ENCODE data around the gene FCHSD1. TPM values are rescaled to one million over a fixed set of nuclear protein-coding genes. Genes with fewer than 3 reads are reported as not detected.

Gene FCHSD1
- total and polyA plus RNA-seq, 2 of the 4 experiments (the other 2 are of a cell fraction): 33.2 to 62.1 TPM

- no TSS peak for BruUV-seq (replicated peaks)
- Histone ChIP-seq H3K4me3 (ENCODE audit: insufficient read depth, low read depth, low read length) (peak overlapping the region; percentile 97), H2AK9ac (replicated peaks; ENCODE audit: low read depth, low read length, poor library complexity) (peak overlapping the region; percentile 89), H3K4me2 (ENCODE audit: low read depth, low read length) (peak overlapping the region; percentile 100), H3K79me1 (ENCODE audit: low read depth in 1 of 2, low read length in 2 of 2) (peaks cover 30 to 47% of the 10 kb centered on the region in 2 experiments), H3K23ac (ENCODE audit: low read depth, low read length) (peak overlapping the region; percentile 95), H3K14ac (replicated peaks; ENCODE audit: low read depth, low read length) (peak overlapping the region; percentile 65), H3K27me3 (ENCODE audit: control insufficient read depth, insufficient read depth, low read length) (no peaks in the 10 kb centered on the region), H3K9me1 (ENCODE audit: insufficient read depth, low read length) (peaks cover 29% of the 10 kb centered on the region), H4K91ac (ENCODE audit: insufficient read depth, low read depth, low read length) (0 out of 2 replicates have a peak overlapping the region, but pooled peaks have one; percentile 77), H2BK120ac (ENCODE audit: low read depth, low read length) (no peak overlapping the region), H3K4ac (ENCODE audit: low read depth, low read length) (peak overlapping the region; percentile 75; the same call in 1 of the 2 replicates), H3K27ac (ENCODE audit: insufficient read depth, low read length) (no peak overlapping the region; the same call in 1 of the 2 replicates), H3K18ac (ENCODE audit: low read depth, low read length) (no peak overlapping the region), H2BK5ac (ENCODE audit: low read depth, low read length, poor library complexity, severe bottlenecking) (no peak overlapping the region), H3K9ac (ENCODE audit: low read depth, low read length) (peak overlapping the region; percentile 97), H2AK5ac (ENCODE audit: low read depth, low read length) (peak overlapping the region; percentile 83), H4K5ac (ENCODE audit: low read depth, low read length) (0 out of 2 replicates have a peak overlapping the region, but pooled peaks have one; percentile 7), H3K36me3 (ENCODE audit: control insufficient read depth, insufficient read depth, low read length) (peaks cover 8% of the 10 kb centered on the region), H3K9me3 (ENCODE audit: control insufficient read depth, insufficient read depth, low read length) (no peaks in the 10 kb centered on the region), H3K4me1 (ENCODE audit: control insufficient read depth, insufficient read depth, low read length) (peaks cover 12% of the 10 kb centered on the region), H2AFZ (replicated peaks; ENCODE audit: low read length, poor library complexity) (peak overlapping the region; percentile 97), H3K56ac (ENCODE audit: extremely low read depth, insufficient read depth, low read length) (no peak overlapping the region), H4K20me1 (ENCODE audit: insufficient read depth, low read length) (peaks cover 27% of the 10 kb centered on the region), H4K8ac (ENCODE audit: low read depth in 2 of 2, low read length in 2 of 2) (peak overlapping the region; percentile 82 to 94; a peak in 2 of 4 replicates), H2BK20ac (ENCODE audit: low read depth, low read length) (no peak overlapping the region), H2BK15ac (ENCODE audit: low read depth, low read length) (no peak overlapping the region)
- TF ChIP-seq RAD21 (IDR thresholded peaks at IDR 0.05; ENCODE audit: low read length): no peak
- no peak for TF ChIP-seq RCOR1 (IDR thresholded peaks at IDR 0.05; ENCODE audit: insufficient replicate concordance, low read length)
- TF ChIP-seq SMC3 (IDR thresholded peaks at IDR 0.05; ENCODE audit: low read depth, low read length): no peak
- TF ChIP-seq POLR2A (IDR thresholded peaks at IDR 0.05; ENCODE audit: low read depth, low read length): no peak
- no peak for TF ChIP-seq CHD1 (IDR thresholded peaks at IDR 0.05; ENCODE audit: low read depth, low read length)
- no peak for TF ChIP-seq MAZ (IDR thresholded peaks at IDR 0.05; ENCODE audit: borderline replicate concordance, low read depth, low read length)
- TF ChIP-seq NFE2L2 (IDR thresholded peaks at IDR 0.05; ENCODE audit: low read depth, low read length): no peak
- TF ChIP-seq ELK1 (IDR thresholded peaks at IDR 0.05; ENCODE audit: borderline replicate concordance, low read depth, low read length): no peak
- TF ChIP-seq MXI1 (IDR thresholded peaks at IDR 0.05; ENCODE audit: borderline replicate concordance, low read depth, low read length): no peak
- dilution Hi-C loops (cut with HindIII; ENCODE audit: low sequenced_read_pairs, unreplicated experiment) (no loop called here), intact Hi-C loops (cut with micrococcal nuclease) (loop anchor here (2.0 kb wide), 1 partner anchor 43 kb away; no protein-coding TSS in a partner anchor), in situ Hi-C loops (cut with MboI; ENCODE audit: low sequenced_read_pairs) (no loop called here)
- ChIA-PET CTCF (interaction anchor here (2.8 kb wide), 2 partner anchors 17 to 44 kb away, joined by 13 to 17 read pairs; partner anchors contain the start of gene DIAPH1), POLR2A (ENCODE audit: unreplicated experiment) (no interaction called here)
- no peak for ATAC-seq (ENCODE audit: low read depth)
- WGBS, 2 experiments (ENCODE audit: extremely low coverage in 2 of 2, insufficient read length in 1 of 2): no CpG with 5 or more reads among the region's 4 CpGs
- no peak for DNase-seq
Observed at GRCh38 chr5:141636106-141636412, 15.2 kb downstream of the FCHSD1 start.

Measured in IMR-90 (cell line).